Activated CD8-positive, alpha-beta memory T cell treated with anti-CD3 and anti-CD28 coated beads for 24 hours (primary cell): ENCODE results near the gene REST.

ENCODE experiments used
- DNase-seq: peaks from one replicate; pipeline ENCODE4 v3.0.0-alpha.2; 2020

The REST gene

DNA sequence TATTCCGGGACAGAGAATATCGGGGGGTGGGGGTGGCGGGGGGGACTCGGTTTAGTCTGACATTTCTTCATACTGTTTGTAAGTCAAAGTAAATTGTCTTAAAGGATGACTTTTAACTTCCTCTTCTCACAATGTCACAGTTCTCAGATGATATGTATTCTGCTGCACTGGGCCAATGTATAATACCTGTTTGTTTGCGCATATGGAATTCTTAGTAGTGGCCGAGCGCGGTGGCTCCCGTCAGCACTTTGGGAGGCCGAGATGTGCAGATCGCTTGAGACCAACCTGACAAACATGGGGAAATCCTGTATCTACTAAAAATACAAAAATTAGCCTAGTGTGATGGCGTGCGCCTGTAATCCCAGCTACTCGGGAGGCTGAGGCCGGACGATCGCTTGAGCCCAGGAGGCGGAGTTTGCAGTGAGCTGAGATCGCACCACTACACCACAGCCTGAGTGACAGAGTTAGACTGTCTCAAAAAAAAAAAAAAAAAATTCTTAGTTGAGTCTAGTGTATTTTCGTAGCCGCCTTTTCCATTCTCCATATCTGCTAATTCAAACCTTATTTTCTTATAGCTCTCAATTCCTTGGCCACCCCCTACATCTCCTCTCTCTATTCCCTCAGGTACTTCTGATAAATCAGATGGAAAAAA, 71.8 kb downstream of the REST start:
- DNase-seq, result peak; percentile 66

- no peak for DNase-seq
Observed at GRCh38 chr4:56981795-56982201, 74.1 kb downstream of the REST start.

DNA sequence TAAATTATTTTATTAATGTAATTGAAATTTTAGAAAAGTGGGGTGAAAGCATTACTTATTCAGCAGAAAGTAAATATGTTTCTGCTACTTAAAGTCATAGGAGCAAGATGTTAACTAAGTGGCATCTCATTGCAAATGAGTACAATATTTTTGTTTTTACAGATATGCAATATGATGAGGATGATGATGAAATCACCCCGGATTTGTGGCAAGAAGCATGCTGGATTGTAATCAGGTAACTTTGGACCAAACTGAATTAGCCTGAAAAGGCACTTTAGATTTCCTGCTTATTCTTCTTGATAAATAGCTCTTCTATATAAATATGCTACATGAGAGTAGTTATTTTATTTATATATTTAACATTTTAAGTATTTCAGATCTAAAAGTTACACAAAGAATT, 78.5 kb downstream of the REST start:
- no peak for DNase-seq

DNA sequence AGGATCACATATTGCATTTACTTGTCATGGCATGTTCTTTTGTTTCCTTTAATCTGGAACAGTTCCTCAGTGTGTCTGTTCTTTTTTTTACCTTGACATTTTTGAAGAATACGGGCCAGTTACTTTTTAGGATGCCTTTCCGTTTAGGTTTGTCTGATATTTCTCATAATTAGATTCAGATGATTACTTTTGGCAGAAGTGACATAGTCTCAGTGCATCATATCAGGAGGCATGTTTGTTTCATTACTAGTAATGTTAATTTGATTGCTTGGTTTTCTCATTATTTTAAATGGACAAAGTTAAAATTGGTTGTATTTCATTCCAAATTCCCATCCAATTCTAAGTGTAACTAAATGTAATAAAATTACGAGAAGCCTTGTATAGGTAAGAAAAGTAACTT, 79.3 kb downstream of the REST start:
- no peak for DNase-seq

DNA sequence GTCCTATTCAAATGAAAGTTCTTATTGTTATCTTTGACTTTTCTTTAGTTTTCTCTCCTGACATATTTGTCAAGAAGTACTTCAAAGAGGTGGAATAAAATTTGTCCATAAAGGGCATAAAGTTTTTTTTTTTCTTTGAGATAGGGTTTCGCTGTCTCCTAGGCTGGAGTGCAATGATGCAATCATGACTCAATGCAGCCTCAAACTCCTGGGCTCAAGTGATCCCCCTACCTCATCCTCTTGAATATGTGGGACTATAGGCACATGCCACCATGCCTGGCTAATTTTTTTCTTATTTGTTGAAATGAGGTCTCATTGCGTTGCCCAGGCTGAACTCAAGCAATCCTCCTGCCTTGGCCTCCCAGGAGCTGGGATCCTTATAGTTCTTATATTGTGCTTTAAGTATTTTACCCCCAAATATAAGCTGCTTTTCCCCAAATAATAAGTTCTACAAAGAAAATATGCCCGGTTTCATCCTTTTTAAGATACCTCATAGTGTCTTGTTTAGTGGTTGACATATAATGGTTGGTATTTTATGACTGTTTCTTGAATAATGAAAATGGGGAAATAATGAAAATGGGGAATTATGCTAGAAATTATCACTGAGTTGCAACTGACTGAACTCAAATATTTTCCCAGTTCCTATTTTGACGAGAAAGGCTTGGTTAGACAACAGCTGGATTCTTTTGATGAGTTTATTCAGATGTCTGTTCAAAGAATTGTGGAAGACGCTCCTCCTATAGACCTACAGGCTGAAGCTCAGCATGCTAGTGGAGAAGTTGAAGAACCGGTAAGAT, 82.6 kb downstream of the REST start:
- no peak for DNase-seq

GRCh38 chr4:56995525-56995924, 87.8 kb downstream of the REST start:
- DNase-seq, result no peak

DNA sequence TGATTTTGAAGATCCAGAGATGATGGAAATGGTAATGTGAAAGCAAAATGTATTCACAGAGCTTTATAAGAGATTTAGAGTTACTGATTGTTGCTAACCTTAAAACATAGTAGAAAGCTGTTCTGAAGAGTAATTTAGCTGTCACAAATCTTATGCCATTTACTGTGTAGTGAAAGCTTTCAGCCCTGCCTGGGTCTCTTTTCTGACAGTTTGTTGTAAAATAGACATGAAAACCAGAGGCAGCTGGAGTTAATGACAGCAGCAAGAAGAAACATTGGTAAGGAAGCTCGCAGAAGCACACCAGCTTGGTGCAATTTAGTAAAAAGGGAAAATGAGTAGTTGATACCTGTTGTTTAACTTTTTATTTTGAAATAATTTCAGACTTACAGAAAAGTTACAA, 92.1 kb downstream of the REST start:
- no peak for DNase-seq

- no peak for DNase-seq
Observed at GRCh38 chr4:57013543-57014120, 105.9 kb downstream of the REST start.
